22Rv1 (cell line): Measurements from ENCODE around the gene ANKS1B.

Source experiments
- H3K27ac ChIP-seq: fragments of 450-650 bp; 2 replicates; pipeline ENCODE4 v1.5.1; 2017
- CTCF ChIP-seq: fragments of 450-650 bp; IDR thresholded peaks from 2 replicates; pipeline ENCODE4 v1.5.1; 2017; ENCODE audit warnings: mild to moderate bottlenecking
- ZFX ChIP-seq: fragments of 450-650 bp; IDR thresholded peaks from 2 replicates; pipeline ENCODE4 v1.6.1; 2017; ENCODE audit warnings: antibody characterized with exemption, borderline replicate concordance

Gene ANKS1B

GRCh38 chr12:99997806-99998205 is 13.1 kb upstream of the ANKS1B start:
- H3K27ac ChIP-seq, result no peak overlapping the region
- no peak for TF ChIP-seq CTCF
- TF ChIP-seq ZFX, result no peak

GRCh38 chr12:99996095-99996494 is 11.4 kb upstream of the ANKS1B start:
- no peak for TF ChIP-seq CTCF
- TF ChIP-seq ZFX, result no peak

GRCh38 chr12:99985631-99986030 is 895 bp upstream of the ANKS1B start:
- H3K27ac ChIP-seq, result peak overlapping the region; percentile 64
- TF ChIP-seq ZFX, result no peak
- TF ChIP-seq CTCF, result no peak

More at GRCh38 chr12:99996095-99996494, 11.4 kb upstream of the ANKS1B start:
- H3K27ac ChIP-seq, result no peak overlapping the region

GRCh38 chr12:99985129-99985570 is 414 bp upstream of the ANKS1B start:
- H3K27ac ChIP-seq, result peak overlapping the region; percentile 64

GRCh38 chr12:99983456-99984258 is 1.1 kb downstream of the ANKS1B start:
- peak overlapping the region; percentile 7; the same call in 1 of the 2 replicates for H3K27ac ChIP-seq
- TF ChIP-seq CTCF, result no peak

More at GRCh38 chr12:99985129-99985570, 414 bp upstream of the ANKS1B start:
- TF ChIP-seq CTCF, result no peak
- no peak for TF ChIP-seq ZFX

- TF ChIP-seq ZFX (no peak), CTCF (no peak)
- no peak overlapping the region for H3K27ac ChIP-seq
Observed at GRCh38 chr12:99981639-99982190, 3.0 kb downstream of the ANKS1B start.

GRCh38 chr12:99979471-99979870 is 5.3 kb downstream of the ANKS1B start:
- H3K27ac ChIP-seq, result no peak overlapping the region
- no peak for TF ChIP-seq CTCF
- no peak for TF ChIP-seq ZFX
